ENCODE measurements around the gene FERD3L. TPM values are rescaled to one million over a fixed set of nuclear protein-coding genes. Genes with fewer than 3 reads are reported as not detected.

FERD3L gene
- total RNA-seq, 1 donor from 2014 or later: not detected

GRCh38 chr7:19146699-19147098 lies 1.5 kb upstream of the FERD3L start:
- TF ChIP-seq, protein P1, sequence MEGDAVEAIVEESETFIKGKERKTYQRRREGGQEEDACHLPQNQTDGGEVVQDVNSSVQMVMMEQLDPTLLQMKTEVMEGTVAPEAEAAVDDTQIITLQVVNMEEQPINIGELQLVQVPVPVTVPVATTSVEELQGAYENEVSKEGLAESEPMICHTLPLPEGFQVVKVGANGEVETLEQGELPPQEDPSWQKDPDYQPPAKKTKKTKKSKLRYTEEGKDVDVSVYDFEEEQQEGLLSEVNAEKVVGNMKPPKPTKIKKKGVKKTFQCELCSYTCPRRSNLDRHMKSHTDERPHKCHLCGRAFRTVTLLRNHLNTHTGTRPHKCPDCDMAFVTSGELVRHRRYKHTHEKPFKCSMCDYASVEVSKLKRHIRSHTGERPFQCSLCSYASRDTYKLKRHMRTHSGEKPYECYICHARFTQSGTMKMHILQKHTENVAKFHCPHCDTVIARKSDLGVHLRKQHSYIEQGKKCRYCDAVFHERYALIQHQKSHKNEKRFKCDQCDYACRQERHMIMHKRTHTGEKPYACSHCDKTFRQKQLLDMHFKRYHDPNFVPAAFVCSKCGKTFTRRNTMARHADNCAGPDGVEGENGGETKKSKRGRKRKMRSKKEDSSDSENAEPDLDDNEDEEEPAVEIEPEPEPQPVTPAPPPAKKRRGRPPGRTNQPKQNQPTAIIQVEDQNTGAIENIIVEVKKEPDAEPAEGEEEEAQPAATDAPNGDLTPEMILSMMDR (conservative IDR thresholded peaks at IDR 0.05; ENCODE audit: low read depth, low read length): no peak
- no peak overlapping the region for H3K4me3 ChIP-seq (ENCODE audit: low read depth, low read length)
- DNase-seq (ENCODE audit: low read depth): no peak

- H3K4me3 ChIP-seq (ENCODE audit: low read depth, low read length): no peak overlapping the region
- TF ChIP-seq, protein P1 (conservative IDR thresholded peaks at IDR 0.05; ENCODE audit: low read depth, low read length): no peak
- no peak for DNase-seq (ENCODE audit: low read depth)
Measured at GRCh38 chr7:19145434-19146115, 354 bp upstream of the FERD3L start.

GRCh38 chr7:19143881-19144574 lies 1.2 kb downstream of the FERD3L start:
- TF ChIP-seq, protein P1 (conservative IDR thresholded peaks at IDR 0.05; ENCODE audit: low read depth, low read length): no peak
- DNase-seq (ENCODE audit: low read depth): no peak
- no peak overlapping the region for H3K4me3 ChIP-seq (ENCODE audit: low read depth, low read length)

- no peak for DNase-seq (ENCODE audit: low read depth)
- TF ChIP-seq, protein P1 (conservative IDR thresholded peaks at IDR 0.05; ENCODE audit: low read depth, low read length): no peak
- no peak overlapping the region for H3K4me3 ChIP-seq (ENCODE audit: low read depth, low read length)
Measured at GRCh38 chr7:19139706-19140327, 5.4 kb downstream of the FERD3L start.

GRCh38 chr7:19133886-19134285 lies 11.3 kb downstream of the FERD3L start:
- TF ChIP-seq, protein P1 (conservative IDR thresholded peaks at IDR 0.05; ENCODE audit: low read depth, low read length): no peak
- H3K4me3 ChIP-seq (ENCODE audit: low read depth, low read length): no peak overlapping the region
- DNase-seq (ENCODE audit: low read depth): no peak

- TF ChIP-seq, protein P1 (conservative IDR thresholded peaks at IDR 0.05; ENCODE audit: low read depth, low read length): no peak
- no peak overlapping the region for H3K4me3 ChIP-seq (ENCODE audit: low read depth, low read length)
- DNase-seq (ENCODE audit: low read depth): no peak
Measured at GRCh38 chr7:19133390-19133789, 11.8 kb downstream of the FERD3L start.

Data from epithelial cell of proximal tubule (primary cell).